ENCODE data around the gene EIF3M. TPM values are rescaled to one million over a fixed set of nuclear protein-coding genes. Genes with fewer than 3 reads are reported as not detected.

The EIF3M gene
- total RNA-seq: 255 and 304 TPM in 2 replicates

GRCh38 chr11:32583459-32584271 lies at the start of gene EIF3M:
EIF3M (plus strand) TSS chr11:32583831; CDS start chr11:32583888, 57 bp downstream.

Other genes with a start within 250 kb of the EIF3M start
- gene WT1, start 148.3 kb upstream of the EIF3M start, total RNA-seq: not detected in 2 replicates
- gene CCDC73, start 210.8 kb downstream of the EIF3M start, total RNA-seq: not detected in 2 replicates
- 0.06 and 0.13 TPM in 2 replicates for gene PRRG4, start 246.1 kb downstream of the EIF3M start, total RNA-seq